NCI-H2196 treated with DMSO at 0.1 percent for 48 hours (cell line): ENCODE data around the gene PTPRT.
A peak's percentile ranks its signal among the peaks of the same experiment; 100 is the strongest.

Source experiments
- DNase-seq: peaks from one replicate; lab custom pipeline; 2025; ENCODE audit not compliant: unreplicated experiment; lab: John Stamatoyannopoulos, UW

PTPRT gene

DNA sequence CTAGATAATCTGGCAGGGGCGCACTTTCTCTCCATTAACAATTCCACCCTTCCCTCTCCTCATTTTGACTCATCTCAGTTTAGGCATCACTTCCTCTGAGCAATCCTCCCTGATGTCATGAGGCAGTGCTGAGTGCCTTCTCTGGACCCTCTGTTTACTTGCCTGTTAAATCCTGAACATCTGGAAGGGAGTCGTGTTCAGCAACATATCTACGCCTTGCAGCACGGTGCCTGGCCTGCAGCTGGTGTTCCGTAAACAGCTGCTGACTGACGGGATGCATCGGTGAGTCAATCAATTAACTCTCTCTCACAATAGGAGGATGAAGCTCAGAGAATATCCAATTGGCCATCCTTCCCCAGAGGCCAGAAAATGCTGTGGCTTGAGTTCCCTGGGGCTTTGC, 613.5 kb downstream of the PTPRT start:
- DNase-seq: no peak

GRCh38 chr20:42572320-42573016, 617.2 kb downstream of the PTPRT start:
- no peak for DNase-seq

GRCh38 chr20:42567409-42567808, 622.3 kb downstream of the PTPRT start:
- no peak for DNase-seq

DNA sequence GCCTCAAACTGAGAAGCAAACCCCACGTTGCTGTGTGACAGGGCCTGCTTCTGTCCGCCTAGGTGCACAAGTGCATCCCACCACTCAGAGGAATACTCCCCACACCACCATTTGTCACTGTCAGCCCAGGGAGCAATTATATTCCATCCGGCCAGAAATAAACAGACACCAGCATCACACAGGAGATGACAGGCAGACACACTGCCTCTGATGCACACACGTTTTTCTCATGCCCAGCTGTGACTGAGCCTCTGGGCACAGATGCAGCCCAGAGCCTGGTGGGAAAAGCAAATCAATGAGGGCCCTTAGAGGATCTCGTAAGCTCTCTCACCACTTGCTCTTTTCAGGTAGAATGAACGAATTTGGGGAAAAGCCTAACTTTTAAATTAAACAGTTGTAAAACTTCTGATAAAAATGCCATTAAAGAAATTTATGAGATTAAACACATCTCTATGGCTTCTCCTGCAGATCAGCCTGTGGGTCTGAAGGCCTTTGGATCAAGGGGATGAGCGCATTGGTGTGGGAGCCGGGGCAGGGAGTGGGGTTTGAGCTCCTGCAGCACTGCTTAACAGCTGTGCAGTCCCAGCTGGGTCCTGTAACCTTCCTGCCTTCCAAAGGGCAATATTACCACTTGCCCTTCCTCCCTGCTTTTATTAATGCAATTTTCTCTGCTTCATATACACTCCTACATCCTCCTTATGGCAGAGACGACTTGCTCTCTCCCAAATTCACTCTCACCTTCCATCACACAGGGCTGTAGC, 624.3 kb downstream of the PTPRT start:
- no peak for DNase-seq

DNA sequence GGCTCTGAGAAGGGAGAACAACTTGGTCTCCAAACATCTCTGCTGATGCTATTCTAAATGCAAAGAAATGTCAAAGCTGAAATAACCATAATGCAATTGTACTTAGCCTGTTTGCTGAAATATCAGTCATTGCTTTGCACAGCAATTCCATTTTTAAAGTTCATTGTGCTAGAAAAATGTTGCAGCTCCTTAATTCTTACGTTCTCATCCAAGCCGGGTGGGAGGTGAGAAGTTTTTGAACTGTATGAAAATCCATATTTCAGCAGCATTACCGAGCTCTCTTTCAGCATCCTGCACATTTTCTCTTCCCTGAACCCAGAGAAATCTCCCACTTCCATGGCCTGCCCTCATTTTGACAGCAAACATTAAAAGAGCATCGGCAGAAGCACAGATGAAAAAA, 630.0 kb downstream of the PTPRT start:
- DNase-seq: no peak

GRCh38 chr20:42556575-42556974, 633.1 kb downstream of the PTPRT start:
- no peak for DNase-seq

DNA sequence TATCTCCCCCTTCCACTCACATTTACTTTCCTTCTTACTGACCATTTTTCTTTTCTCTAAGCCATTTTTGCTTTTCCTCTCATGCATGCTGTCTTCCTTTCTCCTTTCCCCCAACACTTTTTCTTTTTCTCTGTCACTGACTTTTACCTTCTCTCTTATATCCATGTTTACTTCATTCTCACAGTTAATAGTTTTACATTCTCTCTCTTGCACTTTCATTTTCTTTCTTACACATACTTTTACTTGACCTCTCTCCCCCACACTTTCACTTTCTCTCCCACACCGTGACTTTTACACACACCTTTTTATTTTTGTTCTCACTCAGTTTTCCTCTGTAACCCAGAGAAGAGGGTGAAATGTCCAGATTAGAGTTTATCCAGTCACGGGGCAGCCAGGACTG, 636.3 kb downstream of the PTPRT start:
- DNase-seq: no peak

GRCh38 chr20:42549496-42549895, 640.2 kb downstream of the PTPRT start:
- DNase-seq: no peak

GRCh38 chr20:42544926-42545325, 644.8 kb downstream of the PTPRT start:
- DNase-seq: no peak

GRCh38 chr20:42532831-42533230, 656.9 kb downstream of the PTPRT start:
- no peak for DNase-seq

DNA sequence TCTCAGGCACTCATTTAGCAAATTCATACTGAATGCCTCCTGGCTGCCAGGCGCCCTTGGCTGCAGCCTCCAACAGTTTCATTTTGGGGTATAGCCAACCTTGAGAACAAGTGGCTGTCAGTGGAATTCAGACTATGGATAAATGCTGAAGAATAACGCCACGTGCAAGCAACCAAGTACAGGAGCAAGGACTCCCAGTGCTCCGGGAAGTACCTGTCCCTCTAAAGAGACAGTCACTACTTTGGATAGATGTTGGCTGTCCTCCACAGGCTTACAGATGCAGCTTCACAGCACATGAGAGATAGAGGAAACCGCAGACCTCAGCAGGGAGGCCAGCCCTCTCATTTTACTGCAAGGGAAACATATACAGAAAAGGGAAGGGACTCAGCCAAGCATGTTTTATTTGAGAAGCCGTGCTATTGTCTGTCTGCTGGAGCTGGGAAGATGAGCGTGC, 658.2 kb downstream of the PTPRT start:
- no peak for DNase-seq

DNA sequence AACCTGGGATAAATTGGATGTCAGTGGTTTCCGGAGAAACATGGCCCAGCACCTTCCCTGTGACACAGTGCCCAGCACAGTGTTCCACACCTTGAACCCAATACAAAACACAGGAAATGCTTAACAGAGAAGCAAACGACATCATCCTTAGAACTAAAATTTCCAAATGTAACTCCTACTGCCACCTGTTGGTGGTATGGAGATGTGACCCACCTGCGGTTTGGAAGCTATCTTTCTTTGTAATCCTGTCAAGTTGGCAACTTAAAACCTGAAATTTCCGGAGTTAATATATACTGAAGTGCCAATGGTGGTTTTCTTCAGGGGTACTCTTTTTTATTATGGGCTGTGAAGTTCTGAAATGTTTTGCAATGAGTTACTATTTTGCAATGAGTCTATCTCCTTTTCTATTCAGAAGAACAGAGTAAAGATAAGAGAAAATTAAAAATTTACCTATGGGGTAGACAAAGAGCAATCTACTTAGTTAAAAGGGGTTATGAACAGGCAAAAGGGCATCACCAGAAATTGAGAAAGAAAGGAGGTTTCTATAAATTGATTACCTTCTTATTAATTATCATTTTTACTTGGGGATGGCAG, 658.8 kb downstream of the PTPRT start:
- peak; percentile 7 for DNase-seq

GRCh38 chr20:42530191-42530590, 659.5 kb downstream of the PTPRT start:
- no peak for DNase-seq

GRCh38 chr20:42524058-42524457, 665.6 kb downstream of the PTPRT start:
- DNase-seq: no peak

GRCh38 chr20:42516692-42517091, 673.0 kb downstream of the PTPRT start:
- DNase-seq: no peak

DNA sequence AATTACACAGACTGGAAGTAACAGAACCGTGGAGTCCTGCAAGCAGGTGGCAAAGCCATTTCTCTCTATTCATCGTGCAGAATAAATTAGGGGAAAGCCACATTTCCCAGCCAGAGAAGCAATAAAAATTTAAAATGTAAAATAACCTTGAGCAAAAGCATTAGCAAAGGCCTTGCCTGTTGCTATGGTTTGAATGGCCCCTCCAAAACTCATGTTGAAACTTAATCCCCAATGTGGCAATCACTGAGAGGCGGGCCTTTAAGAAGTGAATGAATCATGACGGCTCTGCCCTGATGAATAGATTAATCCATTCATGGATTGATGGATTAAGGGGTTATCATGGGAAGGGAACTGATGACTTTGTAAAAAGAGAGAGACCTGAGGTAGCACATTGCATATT, 679.0 kb downstream of the PTPRT start:
- no peak for DNase-seq

DNA sequence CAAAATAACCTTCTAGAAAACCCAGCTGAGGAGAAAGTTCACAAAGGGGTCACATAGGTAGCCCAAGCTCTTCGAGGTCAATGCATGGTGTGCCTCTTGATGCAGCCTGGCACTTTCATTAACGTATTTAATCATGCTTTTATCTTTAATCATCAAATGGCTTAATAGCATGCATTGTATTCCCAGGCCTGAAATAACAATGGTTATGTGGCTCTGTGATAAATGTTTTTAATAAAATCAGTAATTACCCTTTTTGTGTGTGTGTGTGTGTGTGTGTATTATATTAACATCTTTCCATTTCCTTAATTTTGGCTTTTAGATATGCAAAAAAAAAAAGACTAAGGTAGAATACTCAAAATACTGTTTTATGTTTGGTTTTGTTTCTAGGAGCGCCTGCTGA, 681.8 kb downstream of the PTPRT start:
- DNase-seq: no peak

DNA sequence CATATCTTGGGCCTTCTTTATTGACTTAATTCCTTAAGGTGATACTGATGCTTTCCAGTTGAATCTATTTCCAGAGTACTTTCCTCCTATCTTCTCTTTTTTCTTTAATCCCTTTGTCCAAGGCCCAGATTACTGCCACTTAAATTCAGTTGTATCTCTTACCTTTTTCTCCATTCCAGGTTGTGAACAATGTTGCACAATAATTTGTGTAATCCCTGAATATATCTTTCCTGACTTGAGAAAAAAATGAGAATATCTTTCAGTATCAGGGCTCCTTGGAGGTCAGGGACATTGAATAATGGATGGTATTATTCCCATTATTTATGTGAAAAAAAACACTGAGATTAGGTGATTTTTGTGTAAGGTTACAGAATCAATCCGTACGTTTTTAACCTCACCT, 683.3 kb downstream of the PTPRT start:
- DNase-seq: no peak

GRCh38 chr20:42502591-42502990, 687.1 kb downstream of the PTPRT start:
- no peak for DNase-seq

DNA sequence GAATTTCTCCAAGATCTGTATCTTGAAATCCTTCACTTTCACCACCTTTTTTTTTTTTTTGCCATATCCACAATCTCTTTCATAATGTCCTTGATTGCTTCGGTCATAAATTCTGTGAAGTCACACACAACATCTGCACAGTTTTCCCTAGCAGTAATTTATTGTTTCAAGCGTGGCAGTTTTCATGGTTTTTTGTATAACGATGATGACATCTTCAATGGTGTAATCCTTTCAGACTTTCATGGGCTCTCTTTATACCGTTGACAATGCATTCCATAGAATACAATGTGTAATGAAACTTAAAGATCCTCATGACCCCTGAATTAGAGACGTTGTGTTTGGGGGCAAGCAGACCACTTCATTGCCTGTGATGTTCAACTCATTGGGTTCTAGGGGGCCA, 693.1 kb downstream of the PTPRT start:
- DNase-seq: no peak

GRCh38 chr20:42494290-42494689, 695.4 kb downstream of the PTPRT start:
- DNase-seq: no peak

DNA sequence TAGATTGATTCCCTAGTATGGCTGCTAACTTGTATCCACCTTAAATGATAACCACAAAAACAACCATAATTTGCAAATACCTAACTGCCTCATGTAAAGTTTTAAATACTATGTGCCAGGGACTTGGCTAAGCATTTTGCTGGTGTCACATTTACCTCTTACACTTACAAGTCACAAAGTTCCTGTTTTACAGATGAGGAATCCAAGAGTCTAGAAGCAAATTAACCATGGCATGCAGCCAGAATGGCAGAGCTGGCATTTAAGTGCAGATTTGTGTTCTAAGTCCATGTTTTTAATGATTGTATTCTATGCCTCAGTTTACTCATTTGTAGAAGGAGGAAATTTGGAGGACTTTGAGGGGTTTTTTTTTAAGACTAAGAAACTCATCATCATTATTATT, 696.7 kb downstream of the PTPRT start:
- DNase-seq: no peak
